Colonic mucosa (tissue), 4 donors: Measurements from ENCODE around the gene EYS. TPM values are rescaled to one million over a fixed set of nuclear protein-coding genes. Genes with fewer than 3 reads are reported as not detected.
A peak's percentile ranks its signal among the peaks of the same experiment; 100 is the strongest.

Experiments used
- DNase-seq: peaks from one replicate; pipeline ENCODE4 v3.0.0-alpha.2; 2020
- H3K27ac ChIP-seq: fragments of 200-600 bp; one replicate; pipeline ENCODE4 v1.8.0; 2021
- H3K27me3 ChIP-seq: fragments of 200-600 bp; one replicate; pipeline ENCODE4 v1.8.0; 2021
- H3K36me3 ChIP-seq: fragments of 200-600 bp; one replicate; pipeline ENCODE4 v1.8.0; 2021
- H3K4me1 ChIP-seq: fragments of 200-600 bp; one replicate; pipeline ENCODE4 v1.8.0; 2021; ENCODE audit warnings: mild to moderate bottlenecking
- H3K4me3 ChIP-seq: fragments of 200-600 bp; one replicate; pipeline ENCODE4 v1.8.0; 2021
- H3K9ac ChIP-seq, 2 donors: one replicate each; pipeline ENCODE4 v1.7.0; 2013; ENCODE audit warnings: control low read depth in 2 of 2, low read depth in 2 of 2, low read length in 2 of 2
- H3K9me3 ChIP-seq: fragments of 200-600 bp; one replicate; pipeline ENCODE4 v1.8.0; 2021
- intact Hi-C: fragments of 100-400 bp; cut with DNase I; formaldehyde crosslinking; loops from one replicate; pipeline ENCODE4 v1.14.1; 2022
- total RNA-seq, 2 donors: library from RNA; stranded (reverse); fragmentation: NEBNext Ultra II Directional in 1 of 2; extraction: Animal tissue kit (Norgen Biotek cat#: 25700) in 1 of 2; gene quantifications; one replicate each; pipeline ENCODE4 v1.2.1, GENCODE V29; 2021
- TF ChIP-seq, protein P1 (sequence below): fragments of 200-600 bp; IDR thresholded peaks from one replicate; pipeline ENCODE4 v1.8.0; 2022; ENCODE audit warnings: antibody characterized with exemption, mild to moderate bottlenecking
- donor health status: healthy.
- donor health status: DM: no; HTN: no; CAD: no.
- donor health status: DM: no; HTN: no; CAD: no.

EYS gene
- under 1 TPM; 0.64 to 0.82 TPM for total RNA-seq

- no peak within 1 kb of the TSS for H3K9ac ChIP-seq
- no peaks in the 10 kb centered on the region for H3K4me1 ChIP-seq
- no peak within 1 kb of the TSS for H3K4me3 ChIP-seq
- no peaks in the 10 kb centered on the region for H3K27me3 ChIP-seq
- TF ChIP-seq, protein P1, sequence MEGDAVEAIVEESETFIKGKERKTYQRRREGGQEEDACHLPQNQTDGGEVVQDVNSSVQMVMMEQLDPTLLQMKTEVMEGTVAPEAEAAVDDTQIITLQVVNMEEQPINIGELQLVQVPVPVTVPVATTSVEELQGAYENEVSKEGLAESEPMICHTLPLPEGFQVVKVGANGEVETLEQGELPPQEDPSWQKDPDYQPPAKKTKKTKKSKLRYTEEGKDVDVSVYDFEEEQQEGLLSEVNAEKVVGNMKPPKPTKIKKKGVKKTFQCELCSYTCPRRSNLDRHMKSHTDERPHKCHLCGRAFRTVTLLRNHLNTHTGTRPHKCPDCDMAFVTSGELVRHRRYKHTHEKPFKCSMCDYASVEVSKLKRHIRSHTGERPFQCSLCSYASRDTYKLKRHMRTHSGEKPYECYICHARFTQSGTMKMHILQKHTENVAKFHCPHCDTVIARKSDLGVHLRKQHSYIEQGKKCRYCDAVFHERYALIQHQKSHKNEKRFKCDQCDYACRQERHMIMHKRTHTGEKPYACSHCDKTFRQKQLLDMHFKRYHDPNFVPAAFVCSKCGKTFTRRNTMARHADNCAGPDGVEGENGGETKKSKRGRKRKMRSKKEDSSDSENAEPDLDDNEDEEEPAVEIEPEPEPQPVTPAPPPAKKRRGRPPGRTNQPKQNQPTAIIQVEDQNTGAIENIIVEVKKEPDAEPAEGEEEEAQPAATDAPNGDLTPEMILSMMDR: no peak
- H3K9me3 ChIP-seq: no peaks in the 10 kb centered on the region
- no peak for DNase-seq
- intact Hi-C loops: no loop called here
- H3K27ac ChIP-seq: peak within 1 kb of the TSS; percentile 29
- no peaks in the 10 kb centered on the region for H3K36me3 ChIP-seq
Measured at GRCh38 chr6:65707126-65707826, at the start of gene EYS. TSS of gene EYS (minus strand) at chr6:65707226. CDS start at chr6:65495410, 211,816 bp downstream.

GRCh38 chr6:65746302-65746701 lies 39.3 kb upstream of the EYS start:
- no peaks in the 10 kb centered on the region for H3K27me3 ChIP-seq
- no peak overlapping the region for H3K4me3 ChIP-seq
- intact Hi-C loops: no loop called here
- TF ChIP-seq, protein P1: no peak
- no peak overlapping the region for H3K9ac ChIP-seq
- DNase-seq: no peak
- no peaks in the 10 kb centered on the region for H3K4me1 ChIP-seq
- H3K36me3 ChIP-seq: no peaks in the 10 kb centered on the region
- no peaks in the 10 kb centered on the region for H3K9me3 ChIP-seq
- no peak overlapping the region for H3K27ac ChIP-seq

- DNase-seq: no peak
- no peak overlapping the region for H3K9ac ChIP-seq
- no peaks in the 10 kb centered on the region for H3K27me3 ChIP-seq
- TF ChIP-seq, protein P1: no peak
- no peaks in the 10 kb centered on the region for H3K9me3 ChIP-seq
- no peak overlapping the region for H3K27ac ChIP-seq
- no peaks in the 10 kb centered on the region for H3K36me3 ChIP-seq
- H3K4me3 ChIP-seq: no peak overlapping the region
- no peaks in the 10 kb centered on the region for H3K4me1 ChIP-seq
- intact Hi-C loops: no loop called here
Measured at GRCh38 chr6:65745614-65746013, 38.6 kb upstream of the EYS start.

DNA sequence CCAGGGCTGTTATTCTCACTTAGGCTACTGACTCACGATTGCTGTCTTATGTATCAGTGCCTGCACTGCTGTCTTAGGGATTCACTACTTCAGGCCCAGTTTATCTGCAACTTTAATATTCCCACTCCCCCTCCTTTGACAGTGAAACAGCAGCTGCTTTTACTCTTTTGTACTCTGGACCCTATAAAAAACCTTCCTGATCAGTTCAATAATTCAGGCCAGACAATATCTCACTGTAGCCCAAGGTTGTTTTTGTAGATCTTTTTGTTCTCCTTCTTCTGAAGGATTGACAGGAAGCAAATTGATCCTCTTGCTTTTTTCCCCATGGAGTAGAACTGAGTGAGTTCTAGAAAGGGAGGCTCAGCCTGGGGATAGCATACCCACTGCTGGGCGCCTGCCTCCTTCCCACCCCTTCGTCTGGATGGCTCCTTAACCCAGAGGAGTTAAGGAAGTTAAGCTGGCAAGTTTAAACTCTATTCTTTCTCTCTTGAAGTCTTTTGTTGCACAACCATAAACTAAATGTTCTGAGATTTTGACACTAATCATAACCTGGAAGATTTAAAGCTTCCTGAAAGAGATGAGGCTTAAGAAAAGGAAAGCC lies 22.0 kb upstream of the EYS start:
- TF ChIP-seq, protein P1: no peak
- Histone ChIP-seq H3K9me3 (no peaks in the 10 kb centered on the region), H3K4me3 (no peak overlapping the region), H3K4me1 (no peaks in the 10 kb centered on the region), H3K36me3 (no peaks in the 10 kb centered on the region), H3K9ac (no peak overlapping the region), H3K27ac (peak overlapping the region; percentile 15), H3K27me3 (no peaks in the 10 kb centered on the region)
- no peak for DNase-seq
- intact Hi-C loops: no loop called here

DNA sequence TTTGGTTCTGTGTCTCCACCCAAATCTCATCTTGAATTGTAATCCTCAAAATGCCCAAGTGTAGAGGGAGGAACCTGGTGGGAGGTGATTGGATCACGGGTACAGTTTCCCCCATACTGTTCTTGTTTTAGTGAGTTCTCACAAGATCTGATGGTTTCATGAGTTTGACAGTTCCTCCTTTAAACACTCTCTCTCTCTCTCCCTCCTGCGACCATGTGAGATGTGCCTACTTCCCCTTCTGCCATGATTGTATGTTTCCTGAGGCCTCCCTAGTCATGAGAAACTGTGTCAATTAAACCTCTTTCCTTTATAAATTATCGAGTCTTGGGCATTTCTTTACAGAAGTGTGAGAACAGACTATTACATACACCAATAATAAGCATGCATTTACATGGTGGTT lies 12.1 kb upstream of the EYS start:
- intact Hi-C loops: no loop called here
- Histone ChIP-seq H3K4me3 (no peak overlapping the region), H3K36me3 (no peaks in the 10 kb centered on the region), H3K27me3 (no peaks in the 10 kb centered on the region), H3K9ac (no peak overlapping the region), H3K9me3 (no peaks in the 10 kb centered on the region), H3K4me1 (no peaks in the 10 kb centered on the region), H3K27ac (no peak overlapping the region)
- no peak for DNase-seq
- TF ChIP-seq, protein P1: no peak
